GM18511 (cell line): ENCODE measurements around the gene OR51D1.

ENCODE experiments used
- ATAC-seq: cut with Tn5 transposase; IDR thresholded peaks from one replicate; pipeline ENCODE4 v1.9.1; 2021; ENCODE audit warnings: mild to moderate bottlenecking, moderate library complexity; ENCODE audit not compliant: unreplicated experiment

The OR51D1 gene

DNA sequence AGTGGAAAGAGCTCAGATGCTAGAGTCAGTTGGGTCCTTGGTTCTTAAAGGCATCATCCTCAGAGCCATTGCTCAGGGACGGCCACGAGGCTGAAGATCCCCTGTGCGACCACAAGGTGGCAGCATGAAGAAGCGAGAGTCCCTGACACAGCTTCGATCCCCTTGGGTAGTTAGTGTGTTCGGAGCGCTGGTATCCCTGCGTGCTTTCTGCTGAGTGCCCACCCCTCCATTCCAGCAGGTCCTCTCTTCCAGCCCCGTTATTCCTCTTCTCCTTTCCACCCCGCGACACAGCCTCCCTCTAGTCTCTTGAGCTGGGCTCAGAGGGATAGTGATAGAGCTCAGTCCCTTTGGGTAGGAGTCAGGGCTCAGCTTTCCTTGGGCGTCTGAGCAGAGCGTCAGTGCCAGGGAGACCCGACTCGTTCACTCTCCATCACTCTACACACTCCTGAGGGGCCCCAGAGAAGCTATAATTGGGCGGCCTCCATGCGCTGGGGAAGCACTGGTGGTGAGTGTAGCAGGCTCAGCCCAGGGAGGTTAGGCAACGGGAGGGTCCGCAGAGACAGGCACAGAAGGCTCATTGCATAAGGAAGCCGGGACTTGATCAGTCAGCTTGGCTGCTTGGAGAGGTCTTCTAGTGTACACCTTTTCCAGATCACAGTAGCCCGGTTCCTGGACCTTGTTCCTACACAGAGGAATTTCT lies at the start of gene OR51D1:
OR51D1 (plus strand) TSS at position 516 of the 700 bp plus-strand sequence. CDS start 2,314 bp downstream, outside the sequence.
- ATAC-seq = peak; percentile 98

DNA sequence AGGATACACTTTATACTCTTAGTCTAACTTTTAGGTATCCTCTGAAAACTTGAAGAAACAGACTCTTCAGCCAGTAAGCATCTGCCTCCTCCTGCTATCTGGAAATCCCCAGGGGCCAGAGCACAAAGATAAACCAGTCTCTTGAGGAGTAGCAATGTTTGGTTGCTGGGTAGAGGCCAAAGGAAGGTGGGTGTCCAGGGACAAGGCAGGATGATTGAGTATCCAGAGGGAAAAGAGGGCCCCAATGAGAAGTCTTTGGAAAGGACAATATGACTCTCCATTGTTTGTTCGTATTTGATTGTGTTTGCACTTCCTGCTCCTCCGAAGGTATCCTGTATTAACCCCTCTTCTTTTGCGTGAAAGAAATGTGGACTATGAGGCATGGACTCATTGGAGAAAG lies 48.3 kb upstream of the OR51D1 start:
- ATAC-seq = no peak

DNA sequence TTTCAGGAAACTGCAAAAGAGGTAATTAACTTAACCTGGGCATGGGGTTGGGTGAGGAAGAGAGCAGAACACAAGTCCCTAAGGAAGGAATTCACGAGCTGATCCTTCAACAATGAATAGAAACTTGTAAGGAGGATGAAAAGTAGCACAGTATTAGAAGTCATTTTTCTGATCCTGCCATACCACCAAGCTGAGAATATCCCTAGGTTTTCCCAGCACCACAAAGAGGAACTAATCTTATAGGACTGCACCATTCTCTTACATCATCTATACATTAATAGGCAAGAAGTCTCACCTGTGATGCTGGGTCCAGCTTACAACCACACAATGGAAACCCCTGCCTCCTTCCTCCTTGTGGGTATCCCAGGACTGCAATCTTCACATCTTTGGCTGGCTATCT lies 43.5 kb upstream of the OR51D1 start, which contains the start of gene OR52I1:
OR52I1 (plus strand) TSS at position 301 of the 400 bp plus-strand sequence; CDS start at position 301, 0 bp downstream.
- no peak for ATAC-seq

DNA sequence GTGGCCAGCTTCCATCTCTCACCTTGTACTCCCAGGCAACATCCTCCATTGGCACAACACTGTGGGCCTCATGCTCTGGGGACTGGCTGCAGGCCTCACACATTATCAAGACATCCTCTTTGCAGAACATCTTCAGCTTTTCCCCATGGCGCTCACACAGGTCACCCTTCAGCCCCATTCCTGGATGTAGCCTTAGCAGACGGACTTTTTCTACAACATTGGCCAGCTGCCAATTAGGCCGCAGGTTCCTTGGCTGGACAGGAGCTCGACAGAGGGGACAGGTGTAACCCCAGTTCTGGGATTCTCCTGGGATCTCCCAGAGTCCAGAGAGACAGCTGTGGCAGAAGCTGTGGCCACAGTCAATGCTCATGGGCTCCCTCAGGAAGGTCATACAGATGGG lies 32.2 kb upstream of the OR51D1 start:
- ATAC-seq = no peak

DNA sequence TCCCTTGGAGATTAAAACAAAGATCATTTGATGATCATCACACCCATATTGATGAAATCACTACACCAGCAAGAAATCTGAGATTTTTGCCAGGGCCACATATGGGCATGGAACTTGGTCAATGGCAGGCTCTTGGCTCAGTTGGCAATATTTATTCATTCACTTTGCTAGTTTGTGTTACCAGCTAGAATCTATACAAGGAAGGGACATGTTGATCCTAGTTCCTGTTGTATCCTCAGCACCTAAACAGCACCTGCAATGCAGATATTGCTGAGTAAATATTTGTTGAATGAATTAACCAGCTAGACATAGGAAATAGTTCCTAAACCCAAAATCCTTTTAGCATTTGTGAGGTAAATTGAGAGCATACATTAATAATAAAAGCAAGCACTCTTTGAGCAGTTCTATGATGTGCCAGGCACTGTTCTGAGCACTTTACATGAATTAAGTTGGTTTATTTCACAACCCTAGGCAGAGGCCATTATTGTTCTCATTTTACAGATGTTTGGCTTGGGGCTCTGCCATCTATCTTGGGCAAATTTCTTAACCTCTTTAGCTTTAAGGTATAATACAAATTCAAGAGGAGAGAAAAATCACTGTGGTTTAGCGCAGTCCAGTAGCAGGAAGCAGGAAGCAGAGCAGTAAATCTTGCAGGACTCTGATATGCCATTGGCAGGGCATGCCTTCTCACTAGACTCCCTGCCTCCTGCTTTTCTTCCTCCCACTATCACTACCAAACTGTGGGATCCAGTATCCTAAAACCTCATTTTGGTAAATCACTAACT lies 30.9 kb upstream of the OR51D1 start:
- ATAC-seq = no peak

- ATAC-seq = no peak
Observed at GRCh38 chr11:4607096-4607495, 30.2 kb upstream of the OR51D1 start.

GRCh38 chr11:4607781-4608666 lies 29.3 kb upstream of the OR51D1 start, which contains the start of gene TRIM68:
TRIM68 (minus strand) TSS chr11:4608231; CDS start chr11:4605504, 2,727 bp downstream.
- peak; percentile 99 for ATAC-seq

- no peak for ATAC-seq
Observed at GRCh38 chr11:4610258-4610935, 26.9 kb upstream of the OR51D1 start.

DNA sequence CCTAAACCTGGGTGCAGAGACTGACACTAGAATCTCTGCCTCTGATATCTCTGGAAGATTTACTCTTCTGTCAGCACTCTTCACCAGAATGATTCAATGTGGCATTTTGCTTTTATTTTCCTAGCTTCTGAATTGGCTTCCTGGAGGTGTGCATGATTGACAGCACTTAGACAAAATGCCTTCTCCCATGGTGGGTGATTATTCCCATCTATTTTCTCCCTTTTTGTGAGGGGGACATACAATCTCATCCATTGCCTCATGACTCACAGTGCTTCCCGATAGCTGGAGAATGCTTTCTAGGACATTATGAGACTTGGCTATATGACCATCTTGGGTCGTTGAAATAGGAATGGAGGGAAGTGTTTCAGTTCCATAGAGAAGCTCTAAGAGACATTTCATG lies 25.3 kb upstream of the OR51D1 start:
- ATAC-seq = no peak

DNA sequence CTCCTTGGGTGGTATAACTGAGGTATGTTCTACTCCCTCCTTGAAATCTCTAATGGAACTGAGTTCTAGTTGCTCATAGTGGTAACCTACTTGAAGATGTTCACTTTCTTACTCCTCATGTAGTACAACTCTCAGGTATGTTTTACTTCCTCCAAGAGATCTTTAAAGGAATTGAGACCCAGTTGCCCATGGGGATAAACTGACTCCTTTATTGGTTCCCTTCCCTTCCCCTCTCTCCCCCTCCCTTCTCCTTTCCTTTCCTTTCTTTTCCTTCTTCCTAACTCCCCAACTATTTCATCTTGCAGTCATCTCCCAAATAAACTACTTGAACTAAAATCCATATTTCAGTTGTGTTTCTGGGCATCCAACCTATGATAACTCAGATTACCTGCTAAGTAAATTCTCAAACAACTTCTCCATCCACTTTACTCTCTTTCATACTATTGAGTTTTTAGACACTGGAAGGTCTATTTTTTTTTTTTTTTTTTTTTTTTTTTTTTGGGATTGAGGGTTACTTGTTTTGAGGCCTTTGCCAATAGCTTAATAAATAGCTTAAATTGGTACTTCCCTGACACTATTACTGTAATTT lies 21.3 kb upstream of the OR51D1 start:
- no peak for ATAC-seq

GRCh38 chr11:4619514-4619913 lies 17.8 kb upstream of the OR51D1 start:
- no peak for ATAC-seq

DNA sequence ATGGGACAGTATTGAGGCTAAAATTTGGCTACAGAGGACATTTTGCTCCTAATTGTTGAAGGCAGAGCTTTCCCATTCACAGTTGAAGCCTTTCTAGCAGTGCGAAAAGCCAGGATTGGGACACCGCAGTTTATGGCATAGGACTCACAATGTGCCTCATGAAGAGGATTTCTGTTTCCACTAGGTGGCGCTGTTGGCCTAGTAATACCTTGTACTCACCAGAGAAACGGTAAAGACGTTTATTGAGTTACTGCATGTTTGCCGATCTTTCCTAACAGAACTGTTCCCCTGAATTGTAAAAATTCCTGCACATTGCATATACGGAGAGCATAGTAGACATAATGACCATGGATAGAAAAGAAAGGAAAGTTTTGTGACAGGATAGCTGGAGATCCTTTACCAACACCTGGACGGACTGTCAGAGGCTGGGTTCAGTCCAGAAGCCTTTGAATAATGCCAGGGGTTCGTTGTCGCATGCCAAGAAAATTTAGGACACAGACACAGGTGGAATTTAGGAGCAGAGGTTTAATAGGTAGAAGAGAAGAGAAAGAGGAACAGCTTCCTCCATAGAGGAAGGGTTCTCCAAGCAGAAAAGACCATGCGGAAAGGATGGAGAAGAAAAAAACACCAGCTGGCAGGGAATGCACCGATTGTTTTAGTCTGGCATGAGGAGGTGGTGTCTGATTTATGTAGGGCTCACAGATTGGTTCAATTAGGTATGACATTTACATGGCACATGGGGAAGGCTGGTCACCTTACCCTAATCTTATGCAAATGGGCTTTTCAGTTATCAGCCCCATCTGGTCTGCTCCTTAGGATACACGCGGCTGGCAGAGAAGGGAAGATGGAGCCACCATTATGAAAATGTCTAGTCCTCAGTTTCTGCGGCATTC lies 10.8 kb upstream of the OR51D1 start:
- ATAC-seq = no peak

DNA sequence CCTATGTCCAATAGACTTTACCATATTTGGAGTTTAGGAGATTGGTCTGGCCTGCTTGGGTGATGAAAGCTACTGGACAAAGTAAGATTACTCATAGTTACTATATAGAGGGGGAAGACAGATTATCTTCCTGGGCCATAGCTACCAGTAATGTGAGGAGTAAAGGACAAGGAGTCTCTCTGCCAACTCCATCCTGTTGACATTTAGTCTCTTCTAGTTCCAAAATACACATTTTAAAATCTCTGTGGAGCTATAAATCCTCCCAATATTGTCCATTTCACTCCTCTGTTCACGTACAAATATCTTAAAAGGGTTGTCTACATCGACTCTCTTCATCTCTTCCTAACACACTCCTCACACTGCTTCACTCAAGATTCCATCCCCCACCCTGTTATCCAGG lies 1.1 kb upstream of the OR51D1 start:
- no peak for ATAC-seq

DNA sequence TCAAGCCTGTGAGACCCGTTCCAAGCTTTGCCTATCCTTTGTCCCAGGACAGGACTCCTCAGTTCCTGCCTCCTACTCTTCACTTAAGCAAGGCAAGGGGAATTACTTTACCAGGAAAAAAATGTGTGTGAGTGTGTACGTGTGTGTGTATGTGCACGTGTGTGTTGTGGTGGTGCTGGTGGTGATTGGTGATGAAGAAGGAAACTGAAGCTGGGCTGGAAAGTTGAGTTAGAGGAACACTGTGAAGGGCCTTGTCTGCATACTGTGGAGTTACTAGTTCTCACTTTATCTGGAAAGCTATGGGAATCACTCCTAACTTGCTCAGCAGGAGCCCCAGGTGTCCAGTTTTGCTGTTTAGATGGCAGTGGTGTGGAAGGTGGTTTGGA lies 378 bp downstream of the OR51D1 start:
- ATAC-seq = no peak

GRCh38 chr11:4639931-4640330 lies 2.7 kb downstream of the OR51D1 start:
- ATAC-seq = no peak

DNA sequence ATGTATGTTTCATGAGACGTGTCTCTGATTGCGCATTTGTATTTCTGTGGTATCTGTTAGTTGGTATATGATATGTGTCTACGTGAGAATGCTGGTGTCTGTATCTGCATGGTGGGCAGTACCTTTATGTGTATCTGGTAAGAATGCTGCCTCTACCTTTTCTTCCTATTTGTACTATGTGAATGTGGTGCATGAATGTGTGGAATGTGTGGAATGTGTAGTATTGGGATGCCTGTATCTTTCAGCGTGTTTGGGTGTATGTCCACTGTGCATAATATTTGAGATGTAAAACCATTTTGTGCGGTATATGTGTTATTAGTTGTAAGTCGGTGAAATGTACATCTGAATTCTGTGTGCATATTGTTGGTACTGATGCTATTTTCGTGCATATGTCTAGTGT lies 4.2 kb downstream of the OR51D1 start:
- no peak for ATAC-seq

- ATAC-seq = no peak
Observed at GRCh38 chr11:4642043-4642442, 4.8 kb downstream of the OR51D1 start.

GRCh38 chr11:4643076-4643475 lies 5.8 kb downstream of the OR51D1 start:
- no peak for ATAC-seq

- no peak for ATAC-seq
Observed at GRCh38 chr11:4643682-4644081, 6.4 kb downstream of the OR51D1 start, which contains the start of gene OR51E1. OR51E1 (plus strand) TSS chr11:4643982; CDS start chr11:4652527, 8,545 bp downstream.
